GM23338 (cell line): ENCODE measurements around the gene UBXN4. TPM values are rescaled to one million over a fixed set of nuclear protein-coding genes. Genes with fewer than 3 reads are reported as not detected.

Experiments
- ATAC-seq: fragments of 200-7000 bp; cut with Tn5 transposase; 3 replicates; pipeline ENCODE4 v1.9.1; 2020
- DNase-seq: peaks from one replicate; pipeline ENCODE4 v3.0.0-alpha.2; 2015; ENCODE audit warnings: low spot score
- H2AFZ ChIP-seq: fragments of 200-600 bp; sonication (generic); 2 replicates; pipeline ENCODE4 v1.8.0; 2016; ENCODE audit warnings: antibody characterized with exemption, mild to moderate bottlenecking, moderate library complexity
- H3F3A ChIP-seq: fragments of 200-600 bp; sonication (generic); replicated peaks from 2 replicates; pipeline ENCODE4 v1.8.0; 2017; ENCODE audit warnings: antibody characterized with exemption, mixed run types, low read depth
- H3K27ac ChIP-seq: fragments of 200-600 bp; sonication (generic); 2 replicates; pipeline ENCODE4 v1.6.1; 2016; ENCODE audit warnings: low read depth
- H3K27me3 ChIP-seq: fragments of 200-600 bp; sonication (generic); 2 replicates; pipeline ENCODE4 v1.8.0; 2016; ENCODE audit warnings: mild to moderate bottlenecking, mixed run types, moderate library complexity; ENCODE audit not compliant: insufficient read depth
- H3K36me3 ChIP-seq: fragments of 200-600 bp; sonication (generic); 2 replicates; pipeline ENCODE4 v1.8.0; 2016; ENCODE audit warnings: mild to moderate bottlenecking; ENCODE audit not compliant: insufficient read depth
- H3K4me1 ChIP-seq: fragments of 200-600 bp; sonication (generic); 2 replicates; pipeline ENCODE4 v1.8.0; 2016; ENCODE audit warnings: mild to moderate bottlenecking, moderate library complexity; ENCODE audit not compliant: insufficient read depth
- H3K4me2 ChIP-seq: fragments of 200-600 bp; sonication (generic); 2 replicates; pipeline ENCODE4 v1.7.1; 2017; ENCODE audit warnings: mixed run types
- H3K4me3 ChIP-seq: fragments of 200-600 bp; sonication (generic); 2 replicates; pipeline ENCODE4 v1.6.1; 2016; ENCODE audit warnings: mixed run types
- H3K79me2 ChIP-seq: fragments of 200-600 bp; sonication (generic); replicated peaks from 2 replicates; pipeline ENCODE4 v1.8.0; 2017; ENCODE audit warnings: mild to moderate bottlenecking; ENCODE audit not compliant: insufficient read depth
- H3K9me2 ChIP-seq: fragments of 200-600 bp; sonication (generic); 2 replicates; pipeline ENCODE4 v1.8.0; 2017; ENCODE audit not compliant: insufficient read depth
- H4K20me1 ChIP-seq: fragments of 200-600 bp; sonication (generic); replicated peaks from 2 replicates; pipeline ENCODE4 v1.8.0; 2017; ENCODE audit warnings: mild to moderate bottlenecking; ENCODE audit not compliant: insufficient read depth
- H3K27ac Mint-ChIP-seq: 2 replicates; pipeline ENCODE4 v1.8.0; 2020; ENCODE audit warnings: inconsistent platforms, mild to moderate bottlenecking, moderate library complexity, mixed read lengths
- H3K27me3 Mint-ChIP-seq: 3 replicates; pipeline ENCODE4 v1.8.0; 2022; ENCODE audit warnings: low read depth, mild to moderate bottlenecking, moderate library complexity, mixed read lengths, inconsistent platforms; ENCODE audit not compliant: insufficient read depth, poor library complexity
- H3K36me3 Mint-ChIP-seq: 3 replicates; pipeline ENCODE4 v1.8.0; 2021; ENCODE audit warnings: low read depth, mild to moderate bottlenecking, inconsistent platforms, moderate library complexity, mixed read lengths
- H3K4me1 Mint-ChIP-seq: 3 replicates; pipeline ENCODE4 v1.8.0; 2020; ENCODE audit warnings: mild to moderate bottlenecking, inconsistent platforms, mixed read lengths
- H3K4me3 Mint-ChIP-seq: 3 replicates; pipeline ENCODE4 v1.8.0; 2021; ENCODE audit warnings: moderate library complexity, mild to moderate bottlenecking, inconsistent platforms, mixed read lengths
- H3K9me3 Mint-ChIP-seq: 3 replicates; pipeline ENCODE4 v1.8.0; 2020; ENCODE audit warnings: moderate library complexity, mild to moderate bottlenecking, inconsistent platforms, mixed read lengths
- CREB1 ChIP-seq: fragments of 250-450 bp; sonication (Bioruptor Pico); IDR thresholded peaks from 2 replicates; pipeline ENCODE4 v1.5.0; 2020; ENCODE audit warnings: low read depth, mild to moderate bottlenecking, moderate library complexity
- EZH2phosphoT487 ChIP-seq: fragments of 200-600 bp; sonication (generic); IDR thresholded peaks from one replicate; pipeline ENCODE4 v1.8.1; 2018; ENCODE audit warnings: antibody characterized with exemption; ENCODE audit not compliant: unreplicated experiment
- NANOG ChIP-seq: IDR thresholded peaks from 2 replicates; pipeline ENCODE4 v1.6.1; 2016; ENCODE audit warnings: antibody characterized with exemption, borderline replicate concordance
- POLR2AphosphoS5 ChIP-seq: IDR thresholded peaks from 2 replicates; pipeline ENCODE4 v1.6.1; 2016; ENCODE audit warnings: antibody characterized with exemption, low read depth
- STAT1 ChIP-seq: IDR thresholded peaks from one replicate; pipeline ENCODE4 v1.6.1; 2016; ENCODE audit warnings: antibody characterized with exemption; ENCODE audit not compliant: unreplicated experiment
- ZNF114 ChIP-seq: fragments of 250-450 bp; sonication (Bioruptor Pico); IDR thresholded peaks from 2 replicates; pipeline ENCODE4 v1.5.0; 2020; ENCODE audit warnings: mild to moderate bottlenecking, moderate library complexity
- ZNF331 ChIP-seq: fragments of 250-450 bp; sonication (Bioruptor Pico); IDR thresholded peaks from 2 replicates; pipeline ENCODE4 v1.5.0; 2020; ENCODE audit warnings: low read depth, mild to moderate bottlenecking, moderate library complexity
- polyA plus RNA-seq: library from polyadenylated mRNA; unstranded; fragments of >200 nt; fragmentation: Nextera tagmentation; extraction: Ambion mirVana; gene quantifications from 2 replicates; pipeline ENCODE4 v1.2.1, GENCODE V29; 2016
- total RNA-seq: library from RNA; depleted of rRNA; stranded (reverse); fragments of >200 nt; shearing (Covaris generic); gene quantifications from 2 replicates; pipeline ENCODE4 v1.2.3, GENCODE V29; 2014
- TF ChIP-seq, protein P1 (sequence below): fragments of 250-450 bp; sonication (Bioruptor Pico); IDR thresholded peaks from 2 replicates; pipeline ENCODE4 v1.5.0; 2020; ENCODE audit warnings: mild to moderate bottlenecking, moderate library complexity
- TF ChIP-seq, protein P2 (sequence below): IDR thresholded peaks from one replicate; pipeline ENCODE4 v1.6.1; 2018; ENCODE audit warnings: antibody characterized with exemption; ENCODE audit not compliant: unreplicated experiment

Gene UBXN4
- total and polyA plus RNA-seq, 2 experiments from 2014 or later: 57.6 to 226 TPM

DNA sequence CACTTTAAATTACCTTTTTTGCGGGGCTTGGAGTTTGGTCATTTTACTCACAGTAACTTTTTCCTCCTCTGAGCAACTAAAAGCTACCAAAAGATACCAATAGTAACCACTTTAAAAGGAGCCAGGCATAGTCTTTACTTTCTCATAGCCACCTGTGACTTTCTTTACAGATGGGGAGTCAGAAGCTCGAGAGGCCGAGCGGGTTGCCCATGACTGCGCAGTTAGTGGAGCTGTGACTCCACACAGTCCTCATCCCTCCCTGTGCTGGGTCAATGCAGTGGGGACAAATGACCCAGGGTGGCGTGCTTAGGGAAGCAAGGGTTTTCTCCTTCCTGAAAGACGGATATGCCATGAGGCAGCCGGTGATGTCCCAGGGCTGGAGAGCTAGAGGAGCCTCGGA lies 83.5 kb downstream of the UBXN4 start:
- DNase-seq (no peak), ATAC-seq (peak; percentile 62)
- Histone ChIP-seq H3K27me3 (no peaks in the 10 kb centered on the region), H3K4me3 (no peak overlapping the region), H3K79me2 (no peaks in the 10 kb centered on the region), H4K20me1 (no peaks in the 10 kb centered on the region), H3F3A (no peaks in the 10 kb centered on the region), H3K9me2 (peaks cover 2% of the 10 kb centered on the region; the same call in 1 of the 2 replicates), H3K27ac (no peak overlapping the region), H3K36me3 (no peaks in the 10 kb centered on the region), H2AFZ (peak overlapping the region; percentile 76; the same call in 1 of the 2 replicates), H3K4me1 (no peaks in the 10 kb centered on the region), H3K4me2 (no peak overlapping the region)
- H3K27ac Mint-ChIP-seq: no peak overlapping the region
- H3K9me3 Mint-ChIP-seq: peaks cover 15% of the 10 kb centered on the region; the same call in 2 of the 3 replicates
- H3K27me3 Mint-ChIP-seq: no peaks in the 10 kb centered on the region
- no peak overlapping the region for H3K4me3 Mint-ChIP-seq
- no peaks in the 10 kb centered on the region for H3K4me1 Mint-ChIP-seq
- TF ChIP-seq ZNF331 (CRISPR knock-in tag) (no peak), NANOG (no peak), ZNF114 (no peak), CREB1 (CRISPR knock-in tag) (no peak), STAT1 (no peak)
- no peaks in the 10 kb centered on the region; the same call in 2 of the 3 replicates for H3K36me3 Mint-ChIP-seq

DNA sequence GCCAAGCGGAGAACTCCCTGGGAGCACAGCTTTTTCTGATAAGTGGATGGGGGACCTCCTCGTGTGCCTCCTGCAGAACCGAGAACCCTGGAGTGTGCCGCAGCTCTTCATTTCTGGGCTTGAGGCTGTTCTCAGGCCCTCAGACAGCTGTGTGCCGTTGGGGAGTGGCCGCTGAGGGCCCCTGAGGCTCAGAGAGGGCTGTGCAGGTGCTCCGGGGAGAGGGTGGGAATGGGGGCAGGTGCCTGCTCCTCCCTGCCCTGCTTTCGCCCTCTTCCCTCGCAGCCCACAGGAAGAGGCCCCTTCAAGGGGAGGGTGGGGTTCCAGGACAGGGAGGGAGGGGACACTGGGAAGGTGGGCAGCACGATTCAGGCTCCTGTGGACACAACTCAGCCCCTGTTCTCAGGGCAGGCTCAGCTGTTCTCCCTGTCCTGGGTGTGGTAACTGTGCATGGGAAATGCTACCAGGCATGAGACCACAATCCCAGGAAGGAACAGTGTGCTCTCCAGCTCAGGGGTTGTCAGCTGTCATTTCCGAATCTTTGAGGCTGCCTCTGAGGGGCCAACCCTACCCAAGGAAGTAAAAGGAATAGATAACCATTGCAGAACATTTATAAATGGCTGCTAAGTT lies 84.0 kb downstream of the UBXN4 start:
- Mint-ChIP-seq H3K4me3 (no peak overlapping the region), H3K36me3 (no peaks in the 10 kb centered on the region; the same call in 2 of the 3 replicates), H3K27me3 (no peaks in the 10 kb centered on the region), H3K27ac (no peak overlapping the region), H3K9me3 (peaks cover 12% of the 10 kb centered on the region; the same call in 2 of the 3 replicates), H3K4me1 (no peaks in the 10 kb centered on the region)
- peaks cover 2% of the 10 kb centered on the region; the same call in 1 of the 2 replicates for H3K9me2 ChIP-seq
- no peak overlapping the region for H3K4me3 ChIP-seq
- ATAC-seq (peak; percentile 73), DNase-seq (no peak)
- H3K27me3 ChIP-seq: no peaks in the 10 kb centered on the region
- no peaks in the 10 kb centered on the region for H3F3A ChIP-seq
- H3K36me3 ChIP-seq: no peaks in the 10 kb centered on the region
- H4K20me1 ChIP-seq: no peaks in the 10 kb centered on the region
- no peaks in the 10 kb centered on the region for H3K4me1 ChIP-seq
- H3K79me2 ChIP-seq: no peaks in the 10 kb centered on the region
- H3K4me2 ChIP-seq: no peak overlapping the region
- H3K27ac ChIP-seq: no peak overlapping the region
- TF ChIP-seq POLR2AphosphoS5 (no peak), EZH2phosphoT487 (no peak), ZNF331 (CRISPR knock-in tag) (no peak)
- TF ChIP-seq, protein P1, sequence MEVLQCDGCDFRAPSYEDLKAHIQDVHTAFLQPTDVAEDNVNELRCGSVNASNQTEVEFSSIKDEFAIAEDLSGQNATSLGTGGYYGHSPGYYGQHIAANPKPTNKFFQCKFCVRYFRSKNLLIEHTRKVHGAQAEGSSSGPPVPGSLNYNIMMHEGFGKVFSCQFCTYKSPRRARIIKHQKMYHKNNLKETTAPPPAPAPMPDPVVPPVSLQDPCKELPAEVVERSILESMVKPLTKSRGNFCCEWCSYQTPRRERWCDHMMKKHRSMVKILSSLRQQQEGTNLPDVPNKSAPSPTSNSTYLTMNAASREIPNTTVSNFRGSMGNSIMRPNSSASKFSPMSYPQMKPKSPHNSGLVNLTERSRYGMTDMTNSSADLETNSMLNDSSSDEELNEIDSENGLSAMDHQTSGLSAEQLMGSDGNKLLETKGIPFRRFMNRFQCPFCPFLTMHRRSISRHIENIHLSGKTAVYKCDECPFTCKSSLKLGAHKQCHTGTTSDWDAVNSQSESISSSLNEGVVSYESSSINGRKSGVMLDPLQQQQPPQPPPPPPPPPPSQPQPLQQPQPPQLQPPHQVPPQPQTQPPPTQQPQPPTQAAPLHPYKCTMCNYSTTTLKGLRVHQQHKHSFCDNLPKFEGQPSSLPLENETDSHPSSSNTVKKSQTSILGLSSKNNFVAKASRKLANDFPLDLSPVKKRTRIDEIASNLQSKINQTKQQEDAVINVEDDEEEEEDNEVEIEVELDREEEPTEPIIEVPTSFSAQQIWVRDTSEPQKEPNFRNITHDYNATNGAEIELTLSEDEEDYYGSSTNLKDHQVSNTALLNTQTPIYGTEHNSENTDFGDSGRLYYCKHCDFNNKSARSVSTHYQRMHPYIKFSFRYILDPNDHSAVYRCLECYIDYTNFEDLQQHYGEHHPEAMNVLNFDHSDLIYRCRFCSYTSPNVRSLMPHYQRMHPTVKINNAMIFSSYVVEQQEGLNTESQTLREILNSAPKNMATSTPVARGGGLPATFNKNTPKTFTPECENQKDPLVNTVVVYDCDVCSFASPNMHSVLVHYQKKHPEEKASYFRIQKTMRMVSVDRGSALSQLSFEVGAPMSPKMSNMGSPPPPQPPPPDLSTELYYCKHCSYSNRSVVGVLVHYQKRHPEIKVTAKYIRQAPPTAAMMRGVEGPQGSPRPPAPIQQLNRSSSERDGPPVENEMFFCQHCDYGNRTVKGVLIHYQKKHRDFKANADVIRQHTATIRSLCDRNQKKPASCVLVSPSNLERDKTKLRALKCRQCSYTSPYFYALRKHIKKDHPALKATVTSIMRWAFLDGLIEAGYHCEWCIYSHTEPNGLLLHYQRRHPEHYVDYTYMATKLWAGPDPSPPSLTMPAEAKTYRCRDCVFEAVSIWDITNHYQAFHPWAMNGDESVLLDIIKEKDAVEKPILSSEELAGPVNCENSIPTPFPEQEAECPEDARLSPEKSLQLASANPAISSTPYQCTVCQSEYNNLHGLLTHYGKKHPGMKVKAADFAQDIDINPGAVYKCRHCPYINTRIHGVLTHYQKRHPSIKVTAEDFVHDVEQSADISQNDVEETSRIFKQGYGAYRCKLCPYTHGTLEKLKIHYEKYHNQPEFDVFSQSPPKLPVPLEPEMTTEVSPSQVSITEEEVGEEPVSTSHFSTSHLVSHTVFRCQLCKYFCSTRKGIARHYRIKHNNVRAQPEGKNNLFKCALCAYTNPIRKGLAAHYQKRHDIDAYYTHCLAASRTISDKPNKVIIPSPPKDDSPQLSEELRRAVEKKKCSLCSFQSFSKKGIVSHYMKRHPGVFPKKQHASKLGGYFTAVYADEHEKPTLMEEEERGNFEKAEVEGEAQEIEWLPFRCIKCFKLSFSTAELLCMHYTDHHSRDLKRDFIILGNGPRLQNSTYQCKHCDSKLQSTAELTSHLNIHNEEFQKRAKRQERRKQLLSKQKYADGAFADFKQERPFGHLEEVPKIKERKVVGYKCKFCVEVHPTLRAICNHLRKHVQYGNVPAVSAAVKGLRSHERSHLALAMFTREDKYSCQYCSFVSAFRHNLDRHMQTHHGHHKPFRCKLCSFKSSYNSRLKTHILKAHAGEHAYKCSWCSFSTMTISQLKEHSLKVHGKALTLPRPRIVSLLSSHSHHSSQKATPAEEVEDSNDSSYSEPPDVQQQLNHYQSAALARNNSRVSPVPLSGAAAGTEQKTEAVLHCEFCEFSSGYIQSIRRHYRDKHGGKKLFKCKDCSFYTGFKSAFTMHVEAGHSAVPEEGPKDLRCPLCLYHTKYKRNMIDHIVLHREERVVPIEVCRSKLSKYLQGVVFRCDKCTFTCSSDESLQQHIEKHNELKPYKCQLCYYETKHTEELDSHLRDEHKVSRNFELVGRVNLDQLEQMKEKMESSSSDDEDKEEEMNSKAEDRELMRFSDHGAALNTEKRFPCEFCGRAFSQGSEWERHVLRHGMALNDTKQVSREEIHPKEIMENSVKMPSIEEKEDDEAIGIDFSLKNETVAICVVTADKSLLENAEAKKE (CRISPR knock-in tag): no peak
- TF ChIP-seq, protein P2, sequence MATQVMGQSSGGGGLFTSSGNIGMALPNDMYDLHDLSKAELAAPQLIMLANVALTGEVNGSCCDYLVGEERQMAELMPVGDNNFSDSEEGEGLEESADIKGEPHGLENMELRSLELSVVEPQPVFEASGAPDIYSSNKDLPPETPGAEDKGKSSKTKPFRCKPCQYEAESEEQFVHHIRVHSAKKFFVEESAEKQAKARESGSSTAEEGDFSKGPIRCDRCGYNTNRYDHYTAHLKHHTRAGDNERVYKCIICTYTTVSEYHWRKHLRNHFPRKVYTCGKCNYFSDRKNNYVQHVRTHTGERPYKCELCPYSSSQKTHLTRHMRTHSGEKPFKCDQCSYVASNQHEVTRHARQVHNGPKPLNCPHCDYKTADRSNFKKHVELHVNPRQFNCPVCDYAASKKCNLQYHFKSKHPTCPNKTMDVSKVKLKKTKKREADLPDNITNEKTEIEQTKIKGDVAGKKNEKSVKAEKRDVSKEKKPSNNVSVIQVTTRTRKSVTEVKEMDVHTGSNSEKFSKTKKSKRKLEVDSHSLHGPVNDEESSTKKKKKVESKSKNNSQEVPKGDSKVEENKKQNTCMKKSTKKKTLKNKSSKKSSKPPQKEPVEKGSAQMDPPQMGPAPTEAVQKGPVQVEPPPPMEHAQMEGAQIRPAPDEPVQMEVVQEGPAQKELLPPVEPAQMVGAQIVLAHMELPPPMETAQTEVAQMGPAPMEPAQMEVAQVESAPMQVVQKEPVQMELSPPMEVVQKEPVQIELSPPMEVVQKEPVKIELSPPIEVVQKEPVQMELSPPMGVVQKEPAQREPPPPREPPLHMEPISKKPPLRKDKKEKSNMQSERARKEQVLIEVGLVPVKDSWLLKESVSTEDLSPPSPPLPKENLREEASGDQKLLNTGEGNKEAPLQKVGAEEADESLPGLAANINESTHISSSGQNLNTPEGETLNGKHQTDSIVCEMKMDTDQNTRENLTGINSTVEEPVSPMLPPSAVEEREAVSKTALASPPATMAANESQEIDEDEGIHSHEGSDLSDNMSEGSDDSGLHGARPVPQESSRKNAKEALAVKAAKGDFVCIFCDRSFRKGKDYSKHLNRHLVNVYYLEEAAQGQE: no peak
- peak overlapping the region; percentile 76; the same call in 1 of the 2 replicates for H2AFZ ChIP-seq
